ENCODE data around the gene TSPAN10. TPM values are rescaled to one million over a fixed set of nuclear protein-coding genes. Genes with fewer than 3 reads are reported as not detected.

Gene TSPAN10
- total RNA-seq, 1 experiment from 2014 or later = 1.7 TPM

- no peaks in the 10 kb centered on the region for H3K9me3 ChIP-seq (ENCODE audit: low read length)
- peaks cover 24% of the 10 kb centered on the region for H4K20me1 ChIP-seq (ENCODE audit: insufficient read depth, low read depth, low read length)
- peaks cover 28% of the 10 kb centered on the region for H3K79me2 ChIP-seq (ENCODE audit: low read length)
These were observed 60.5 kb downstream of the TSPAN10 start for GRCh38 chr17:81697261-81698044.

More at GRCh38 chr17:81697261-81698044, 60.5 kb downstream of the TSPAN10 start:
- Histone ChIP-seq H3K4me1 (ENCODE audit: low read length) (peaks cover 16% of the 10 kb centered on the region), H2AFZ (ENCODE audit: low read length) (no peak overlapping the region), H3K36me3 (ENCODE audit: insufficient read depth, low read length) (peaks cover 11% of the 10 kb centered on the region; the same call in 1 of the 2 replicates), H3K9ac (ENCODE audit: low read length) (no peak overlapping the region), H3K4me3 (ENCODE audit: low read length) (no peak overlapping the region), H3K27ac (ENCODE audit: low read length) (no peak overlapping the region), H3K4me2 (ENCODE audit: low read depth, low read length, poor library complexity, severe bottlenecking) (no peak overlapping the region), H3K9me2 (replicated peaks; ENCODE audit: insufficient read depth, low read length) (no peaks in the 10 kb centered on the region), H3K27me3 (ENCODE audit: low read length) (no peaks in the 10 kb centered on the region)
- no peak for DNase-seq

Small RNA genes within 50 kb of the gene (small RNA-seq; reads per million reads assigned to genes)
- not detected for gene MIR6786

Other genes starting within 250 kb of the TSPAN10 start
- gene BAHCC1, start 241.7 kb upstream of the TSPAN10 start, total RNA-seq (2014; rRNA removed; shearing (Covaris generic); ENCODE audit: low replicate concordance) = not detected in 2 replicates
- 2,634 and 2,913 TPM in 2 replicates for gene ACTG1, start 124.4 kb upstream of the TSPAN10 start, total RNA-seq (2014; rRNA removed; shearing (Covaris generic); ENCODE audit: low replicate concordance)
- 0.63 and 1.2 TPM in 2 replicates for gene FSCN2, start 108.8 kb upstream of the TSPAN10 start, total RNA-seq (2014; rRNA removed; shearing (Covaris generic); ENCODE audit: low replicate concordance)
- 14.8 and 30.9 TPM in 2 replicates for gene FAAP100, start 84.8 kb upstream of the TSPAN10 start, total RNA-seq (2014; rRNA removed; shearing (Covaris generic); ENCODE audit: low replicate concordance)
- gene NPLOC4, start 84 bp upstream of the TSPAN10 start, total RNA-seq (2014; rRNA removed; shearing (Covaris generic); ENCODE audit: low replicate concordance) = 32.4 and 50.3 TPM in 2 replicates
- 1.6 and 2.7 TPM in 2 replicates for gene PDE6G, start 19.3 kb downstream of the TSPAN10 start, total RNA-seq (2014; rRNA removed; shearing (Covaris generic); ENCODE audit: low replicate concordance)
- gene OXLD1, start 29.4 kb downstream of the TSPAN10 start, total RNA-seq (2014; rRNA removed; shearing (Covaris generic); ENCODE audit: low replicate concordance) = 78.7 and 122 TPM in 2 replicates
- 8.1 and 31.9 TPM in 2 replicates for gene CCDC137, start 29.5 kb downstream of the TSPAN10 start, total RNA-seq (2014; rRNA removed; shearing (Covaris generic); ENCODE audit: low replicate concordance)
- gene ARL16, start 46.6 kb downstream of the TSPAN10 start, total RNA-seq (2014; rRNA removed; shearing (Covaris generic); ENCODE audit: low replicate concordance) = 22.4 and 40.7 TPM in 2 replicates
- 57.2 and 90.1 TPM in 2 replicates for gene HGS, start 46.8 kb downstream of the TSPAN10 start, total RNA-seq (2014; rRNA removed; shearing (Covaris generic); ENCODE audit: low replicate concordance)
- gene MRPL12, start 66.2 kb downstream of the TSPAN10 start, total RNA-seq (2014; rRNA removed; shearing (Covaris generic); ENCODE audit: low replicate concordance) = 13.6 and 39.8 TPM in 2 replicates
- 8.6 and 15.0 TPM in 2 replicates for gene SLC25A10, start 75.1 kb downstream of the TSPAN10 start, total RNA-seq (2014; rRNA removed; shearing (Covaris generic); ENCODE audit: low replicate concordance)
- not detected in 2 replicates for gene GCGR, start 167.0 kb downstream of the TSPAN10 start, total RNA-seq (2014; rRNA removed; shearing (Covaris generic); ENCODE audit: low replicate concordance)
- gene MCRIP1, start 196.1 kb downstream of the TSPAN10 start, total RNA-seq (2014; rRNA removed; shearing (Covaris generic); ENCODE audit: low replicate concordance) = 55.9 and 99.9 TPM in 2 replicates
- gene PPP1R27, start 197.9 kb downstream of the TSPAN10 start, total RNA-seq (2014; rRNA removed; shearing (Covaris generic); ENCODE audit: low replicate concordance) = 0.25 TPM in 1 of 2 replicates, not detected in the other
- gene P4HB, start 223.3 kb downstream of the TSPAN10 start, total RNA-seq (2014; rRNA removed; shearing (Covaris generic); ENCODE audit: low replicate concordance) = 175 and 263 TPM in 2 replicates
- gene ARHGDIA, start 234.1 kb downstream of the TSPAN10 start, total RNA-seq (2014; rRNA removed; shearing (Covaris generic); ENCODE audit: low replicate concordance) = 68.5 and 119 TPM in 2 replicates